PC-9 (cell line): Measurements from ENCODE around the gene ADGRL3.

Experiments used
- EZH2 ChIP-seq: fragments of 200-600 bp; sonication (generic); IDR thresholded peaks from 2 replicates; pipeline ENCODE4 v1.8.0; 2017; ENCODE audit warnings: antibody characterized with exemption, low read depth
- TF ChIP-seq, protein P1 (sequence below): fragments of 200-600 bp; sonication (generic); conservative IDR thresholded peaks from 2 replicates; pipeline ENCODE4 v1.6.1; 2017; ENCODE audit warnings: mixed run types, antibody characterized with exemption, mild to moderate bottlenecking, moderate library complexity

DNA sequence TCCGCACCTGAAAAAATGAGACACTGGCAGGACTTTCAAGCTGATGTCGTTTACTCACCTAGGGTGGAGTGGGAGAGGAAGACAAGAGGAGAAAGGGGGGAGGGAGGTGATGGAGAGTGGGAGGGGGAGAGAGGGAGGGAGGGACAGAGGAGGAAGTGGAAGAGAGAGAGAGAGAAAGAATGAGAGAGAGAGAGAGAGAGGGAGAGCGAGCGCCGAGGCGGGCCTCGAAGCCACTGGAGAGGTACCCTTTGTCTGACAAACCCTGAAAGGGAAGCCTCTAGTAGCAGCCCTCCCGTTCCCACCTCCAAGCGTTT is 296 bp upstream of the ADGRL3 start:
- TF ChIP-seq, protein P1, sequence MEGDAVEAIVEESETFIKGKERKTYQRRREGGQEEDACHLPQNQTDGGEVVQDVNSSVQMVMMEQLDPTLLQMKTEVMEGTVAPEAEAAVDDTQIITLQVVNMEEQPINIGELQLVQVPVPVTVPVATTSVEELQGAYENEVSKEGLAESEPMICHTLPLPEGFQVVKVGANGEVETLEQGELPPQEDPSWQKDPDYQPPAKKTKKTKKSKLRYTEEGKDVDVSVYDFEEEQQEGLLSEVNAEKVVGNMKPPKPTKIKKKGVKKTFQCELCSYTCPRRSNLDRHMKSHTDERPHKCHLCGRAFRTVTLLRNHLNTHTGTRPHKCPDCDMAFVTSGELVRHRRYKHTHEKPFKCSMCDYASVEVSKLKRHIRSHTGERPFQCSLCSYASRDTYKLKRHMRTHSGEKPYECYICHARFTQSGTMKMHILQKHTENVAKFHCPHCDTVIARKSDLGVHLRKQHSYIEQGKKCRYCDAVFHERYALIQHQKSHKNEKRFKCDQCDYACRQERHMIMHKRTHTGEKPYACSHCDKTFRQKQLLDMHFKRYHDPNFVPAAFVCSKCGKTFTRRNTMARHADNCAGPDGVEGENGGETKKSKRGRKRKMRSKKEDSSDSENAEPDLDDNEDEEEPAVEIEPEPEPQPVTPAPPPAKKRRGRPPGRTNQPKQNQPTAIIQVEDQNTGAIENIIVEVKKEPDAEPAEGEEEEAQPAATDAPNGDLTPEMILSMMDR: no peak
- no peak for TF ChIP-seq EZH2
